ENCODE results near the gene CDK15. TPM values are rescaled to one million over a fixed set of nuclear protein-coding genes. Genes with fewer than 3 reads are reported as not detected.

The CDK15 gene
- total RNA-seq, 1 experiment from 2014 or later: not detected

- TF ChIP-seq CBX3 (IDR thresholded peaks at IDR 0.05; ENCODE audit: low read depth) (no peak), ATF3 (IDR thresholded peaks at IDR 0.05) (no peak), POLR2A (IDR thresholded peaks at IDR 0.05; ENCODE audit: borderline replicate concordance, extremely low read depth, insufficient read depth, insufficient read length) (no peak), SRF (IDR thresholded peaks at IDR 0.05; ENCODE audit: low read depth) (no peak), ZFX (IDR thresholded peaks at IDR 0.05) (no peak), CTCF (IDR thresholded peaks at IDR 0.05 in 2 of 3, conservative IDR thresholded peaks at IDR 0.05 in 1 of 3; ENCODE audit: borderline replicate concordance in 1 of 3, insufficient read depth in 1 of 3, low read depth in 2 of 3, low read length in 2 of 3) (no peak), SP1 (IDR thresholded peaks at IDR 0.05; ENCODE audit: low read depth) (no peak), RAD21 (IDR thresholded peaks at IDR 0.05; ENCODE audit: low read depth) (no peak), MAX (IDR thresholded peaks at IDR 0.05) (no peak), EZH2phosphoT487 (IDR thresholded peaks at IDR 0.05; ENCODE audit: borderline replicate concordance) (no peak), EZH2 (IDR thresholded peaks at IDR 0.05) (no peak), EGR1 (IDR thresholded peaks at IDR 0.05; ENCODE audit: low read depth) (no peak), POLR2AphosphoS5 (IDR thresholded peaks at IDR 0.05; ENCODE audit: low read depth, low read length) (no peak), ELF1 (IDR thresholded peaks at IDR 0.05; ENCODE audit: borderline replicate concordance, low read depth) (no peak), ZNF274 (IDR thresholded peaks at IDR 0.05; ENCODE audit: low read depth, low read length) (no peak), REST (IDR thresholded peaks at IDR 0.05; ENCODE audit: low read depth) (no peak), CEBPB (IDR thresholded peaks at IDR 0.05; ENCODE audit: low read depth) (no peak), TCF7L2 (IDR thresholded peaks at IDR 0.05; ENCODE audit: borderline replicate concordance, extremely low read depth, insufficient read depth, insufficient read length) (no peak)
- DNase-seq (ENCODE audit: low read depth, low spot score) (no peak), ATAC-seq (no peak)
- H3K4me2 ChIP-seq (ENCODE audit: low read length): no peak overlapping the region
- no peak overlapping the region for H3K9ac ChIP-seq (ENCODE audit: low read length)
- no peak overlapping the region for H3K27ac ChIP-seq (ENCODE audit: low read depth, low read length)
- no peaks in the 10 kb centered on the region for H3K79me2 ChIP-seq (ENCODE audit: insufficient read depth, low read length)
- no peaks in the 10 kb centered on the region for H3K9me3 ChIP-seq (ENCODE audit: control insufficient read depth in 1 of 2, insufficient read depth in 1 of 2, low read depth in 1 of 2, low read length in 2 of 2)
- no peaks in the 10 kb centered on the region for H4K20me1 ChIP-seq (ENCODE audit: insufficient read depth)
- intact Hi-C loops (cut with micrococcal nuclease): no loop called here
- H3K9me2 ChIP-seq (ENCODE audit: insufficient read depth): no peaks in the 10 kb centered on the region
- ChIA-PET RAD21 (ENCODE audit: low non-redundant PET in 1 of 2, low total read pairs in 2 of 2, uncharacterized antibody in 2 of 2, unreplicated experiment in 2 of 2) (no interaction called here), POLR2A (no interaction called here), CTCF (no interaction called here)
- H3K4me1 ChIP-seq (ENCODE audit: control insufficient read depth in 1 of 2, insufficient read depth in 2 of 2, low read length in 2 of 2): peaks cover 10 to 12% of the 10 kb centered on the region in 2 experiments
- no peaks in the 10 kb centered on the region for H3K36me3 ChIP-seq (ENCODE audit: control insufficient read depth in 1 of 2, insufficient read depth in 2 of 2, low read length in 2 of 2)
- no TSS peak for BruUV-seq (replicated peaks)
- peaks cover 45% of the 10 kb centered on the region for H3K27me3 ChIP-seq (ENCODE audit: insufficient read depth, low read length)
- H3K4me3 ChIP-seq (replicated peaks in 1 of 2; ENCODE audit: low read depth in 1 of 2, low read length in 2 of 2): no peak overlapping the region
- H2AFZ ChIP-seq (ENCODE audit: low read depth, low read length, poor library complexity, severe bottlenecking): no peak overlapping the region
Measured at GRCh38 chr2:201879996-201880395, 73.7 kb downstream of the CDK15 start.

Data from HCT116 (cell line).